ENCODE results near the gene GNMT.
A peak's percentile ranks its signal among the peaks of the same experiment; 100 is the strongest.

The GNMT gene

GRCh38 chr6:43012364-43012763 lies 51.8 kb downstream of the GNMT start:
- DNase-seq: no peak

DNA sequence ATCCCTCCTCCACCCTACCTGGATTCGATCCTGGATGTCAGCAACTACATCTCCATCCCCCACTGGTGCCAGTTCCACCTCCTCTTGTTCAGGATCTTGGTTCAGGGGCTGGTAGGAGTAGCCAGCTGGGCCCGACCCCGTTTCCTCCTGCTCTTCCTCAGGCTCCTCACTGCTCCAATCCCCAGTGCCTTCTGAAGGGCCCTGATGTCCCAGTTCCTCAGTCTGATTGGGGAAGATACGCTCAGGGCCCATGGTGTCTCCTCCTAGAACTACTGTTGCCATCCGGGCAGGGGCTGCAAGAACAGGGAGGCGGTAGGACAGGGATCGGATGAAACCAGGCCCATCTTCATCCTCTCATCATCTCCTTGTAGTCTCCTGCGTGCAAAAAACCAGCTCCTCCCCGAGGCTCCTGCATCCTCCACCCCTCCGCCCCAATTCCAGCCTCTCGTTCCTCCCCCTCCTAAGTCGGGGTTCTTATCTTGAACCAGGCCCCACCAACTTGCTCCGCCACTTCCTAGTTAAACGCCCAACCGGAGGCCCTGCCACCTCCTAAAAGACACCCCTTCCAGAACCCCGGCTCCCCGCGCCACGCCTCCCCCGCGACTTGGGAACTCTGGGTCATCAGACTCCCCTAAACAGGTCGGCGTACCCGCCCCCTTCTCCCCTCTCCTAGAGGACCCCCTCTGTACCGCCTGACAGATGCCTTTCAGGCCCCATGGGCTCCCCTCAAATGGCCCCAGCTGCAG lies 52.7 kb downstream of the GNMT start:
- peak in 10 of 56 donors; percentile 41 to 85 (median 78) for DNase-seq

Measured in nucleus accumbens (tissue), 56 donors.